Measurements from ENCODE around the gene MRPL27.

The MRPL27 gene

GRCh38 chr17:50364061-50364458 lies 8.9 kb downstream of the MRPL27 start:
- DNase-seq (ENCODE audit: insufficient read length, low spot score) = no peak
- no peak for FAIRE-seq
- TF ChIP-seq, protein P1, sequence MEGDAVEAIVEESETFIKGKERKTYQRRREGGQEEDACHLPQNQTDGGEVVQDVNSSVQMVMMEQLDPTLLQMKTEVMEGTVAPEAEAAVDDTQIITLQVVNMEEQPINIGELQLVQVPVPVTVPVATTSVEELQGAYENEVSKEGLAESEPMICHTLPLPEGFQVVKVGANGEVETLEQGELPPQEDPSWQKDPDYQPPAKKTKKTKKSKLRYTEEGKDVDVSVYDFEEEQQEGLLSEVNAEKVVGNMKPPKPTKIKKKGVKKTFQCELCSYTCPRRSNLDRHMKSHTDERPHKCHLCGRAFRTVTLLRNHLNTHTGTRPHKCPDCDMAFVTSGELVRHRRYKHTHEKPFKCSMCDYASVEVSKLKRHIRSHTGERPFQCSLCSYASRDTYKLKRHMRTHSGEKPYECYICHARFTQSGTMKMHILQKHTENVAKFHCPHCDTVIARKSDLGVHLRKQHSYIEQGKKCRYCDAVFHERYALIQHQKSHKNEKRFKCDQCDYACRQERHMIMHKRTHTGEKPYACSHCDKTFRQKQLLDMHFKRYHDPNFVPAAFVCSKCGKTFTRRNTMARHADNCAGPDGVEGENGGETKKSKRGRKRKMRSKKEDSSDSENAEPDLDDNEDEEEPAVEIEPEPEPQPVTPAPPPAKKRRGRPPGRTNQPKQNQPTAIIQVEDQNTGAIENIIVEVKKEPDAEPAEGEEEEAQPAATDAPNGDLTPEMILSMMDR (IDR thresholded peaks at IDR 0.05; ENCODE audit: insufficient read depth, missing control alignments) = no peak

GRCh38 chr17:50363217-50364060 lies 9.5 kb downstream of the MRPL27 start:
- TF ChIP-seq, protein P1 (IDR thresholded peaks at IDR 0.05; ENCODE audit: insufficient read depth, missing control alignments) = no peak
- no peak for FAIRE-seq
- no peak for DNase-seq (ENCODE audit: insufficient read length, low spot score)

GRCh38 chr17:50362661-50363060 lies 10.3 kb downstream of the MRPL27 start:
- DNase-seq (ENCODE audit: insufficient read length, low spot score) = no peak
- no peak for FAIRE-seq
- TF ChIP-seq, protein P1 (IDR thresholded peaks at IDR 0.05; ENCODE audit: insufficient read depth, missing control alignments) = no peak

DNA sequence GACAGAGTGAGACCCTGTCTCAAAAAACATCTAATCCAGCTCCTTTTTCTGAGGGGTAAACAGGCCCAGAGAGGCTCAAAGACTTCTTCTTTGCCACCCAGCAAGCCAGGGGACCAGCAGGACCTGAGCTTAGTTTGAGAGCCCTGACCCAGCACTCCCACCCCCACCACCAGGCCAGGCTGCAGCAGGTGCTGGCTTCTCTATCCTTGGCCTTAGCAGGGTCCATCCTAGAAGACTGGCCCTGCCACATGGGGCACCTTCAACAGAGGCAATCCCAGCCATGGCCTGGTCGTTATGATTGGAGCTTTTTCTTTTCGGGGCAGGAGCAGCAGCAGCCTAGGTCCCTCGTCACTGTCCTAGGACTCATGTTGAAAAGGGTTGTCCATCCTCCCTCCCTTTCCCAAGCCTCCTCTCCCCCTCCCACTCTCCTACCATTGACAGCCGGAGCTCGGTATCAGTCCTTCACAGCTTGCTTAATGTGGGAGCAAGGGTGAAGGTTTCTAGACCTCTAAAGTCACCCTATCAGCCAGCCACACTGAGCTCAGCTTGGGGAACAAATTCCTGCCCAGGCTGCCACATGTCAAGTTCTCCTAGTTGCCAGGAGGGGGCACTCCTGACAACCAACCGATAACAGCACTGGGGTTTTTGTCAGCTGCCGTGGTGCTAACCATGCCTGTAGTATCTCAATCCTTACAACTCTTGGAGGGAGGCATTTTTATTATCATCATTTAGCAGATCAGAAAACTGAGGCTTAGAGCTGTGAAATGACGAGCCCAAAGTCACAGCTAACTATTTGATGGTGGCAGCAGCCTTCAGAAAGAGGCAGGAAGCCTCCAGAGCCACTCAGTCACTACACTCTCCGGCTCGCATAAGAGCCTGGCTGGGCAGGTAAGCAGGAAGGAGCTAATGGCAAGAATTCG lies 11.2 kb downstream of the MRPL27 start:
- DNase-seq (ENCODE audit: insufficient read length, low spot score) (no peak), FAIRE-seq (no peak)
- TF ChIP-seq, protein P1 (IDR thresholded peaks at IDR 0.05; ENCODE audit: insufficient read depth, missing control alignments) = peak; percentile 86

DNA sequence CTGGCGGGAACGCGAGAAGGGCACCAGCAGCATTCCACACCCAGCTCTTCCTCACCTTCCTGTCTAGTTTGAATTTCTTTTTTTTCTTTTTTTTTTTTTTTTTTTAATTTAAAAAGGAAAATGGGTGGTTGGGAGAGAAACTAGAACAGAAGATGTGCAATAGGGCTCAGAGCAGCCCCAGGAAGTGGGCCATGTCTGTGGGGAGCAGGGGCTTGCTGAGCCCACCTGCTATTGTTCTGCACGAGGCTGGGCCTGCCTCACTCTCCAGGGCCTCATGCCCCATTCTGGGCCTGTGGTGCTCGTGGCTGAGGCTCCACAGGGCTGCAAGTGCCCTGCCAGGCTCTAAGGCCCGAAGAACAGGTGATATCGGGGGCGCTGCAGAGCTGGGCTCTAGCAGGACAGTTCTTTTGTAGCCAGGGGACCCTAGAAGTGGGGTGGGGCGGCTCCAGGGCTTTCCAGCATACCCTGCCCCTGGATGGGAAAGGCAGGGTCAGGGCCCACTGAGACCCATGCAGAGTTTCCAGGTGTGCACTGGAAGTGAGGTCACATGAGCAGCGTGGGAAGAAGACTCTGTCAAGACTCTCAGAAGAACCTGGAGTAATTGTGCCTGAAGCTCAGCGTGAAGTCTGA lies 12.4 kb downstream of the MRPL27 start:
- FAIRE-seq = no peak
- DNase-seq (ENCODE audit: insufficient read length, low spot score) = no peak
- TF ChIP-seq, protein P1 (IDR thresholded peaks at IDR 0.05; ENCODE audit: insufficient read depth, missing control alignments) = no peak

DNA sequence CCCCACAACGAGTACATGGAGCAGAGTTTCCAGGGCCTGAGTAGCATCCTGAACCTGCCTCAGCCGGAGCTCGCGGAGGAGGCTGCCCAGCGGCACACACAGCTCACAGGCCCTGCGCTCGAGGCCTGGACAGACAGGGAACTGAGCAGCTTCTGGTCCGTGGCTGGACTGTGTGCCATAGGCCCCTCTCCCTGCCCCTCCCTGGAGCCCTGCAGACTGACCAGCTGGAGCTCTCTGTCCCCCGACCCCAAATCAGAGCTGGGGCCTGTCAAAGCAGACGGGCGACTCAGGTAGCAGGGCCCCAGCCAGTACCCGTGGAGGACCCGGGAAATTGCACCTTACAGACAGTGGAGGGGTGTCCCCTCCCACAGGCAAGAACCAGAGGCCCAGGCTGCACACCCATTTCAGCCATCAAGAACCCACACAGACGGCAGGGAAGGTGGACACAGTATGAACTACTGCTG lies 13.0 kb downstream of the MRPL27 start:
- DNase-seq (ENCODE audit: insufficient read length, low spot score) (no peak), FAIRE-seq (no peak)
- TF ChIP-seq, protein P1 (IDR thresholded peaks at IDR 0.05; ENCODE audit: insufficient read depth, missing control alignments) = no peak
